ENCODE results near the gene IPCEF1. TPM values are rescaled to one million over a fixed set of nuclear protein-coding genes. Genes with fewer than 3 reads are reported as not detected.

The IPCEF1 gene
- total RNA-seq, 3 donors from 2014 or later, result 1.8 to 3.4 (median 2.3) TPM

- no peaks in the 10 kb centered on the region for H3K4me1 ChIP-seq (ENCODE audit: low read depth)
- H3K9me3 ChIP-seq, result no peaks in the 10 kb centered on the region
- ATAC-seq (no peak), DNase-seq (no peak)
- no peak overlapping the region for H3K4me3 ChIP-seq
- no peaks in the 10 kb centered on the region for H3K36me3 ChIP-seq (ENCODE audit: low read depth)
- no peak for TF ChIP-seq CTCF (IDR thresholded peaks at IDR 0.05)
- intact Hi-C loops (cut with DNase I, micrococcal nuclease), result no loop called here
Measured at GRCh38 chr6:154122195-154122925, 234.2 kb downstream of the IPCEF1 start.

GRCh38 chr6:154117485-154117884, 239.1 kb downstream of the IPCEF1 start:
- intact Hi-C loops (cut with DNase I, micrococcal nuclease), result no loop called here
- DNase-seq, result no peak
- H3K9me3 ChIP-seq, result no peaks in the 10 kb centered on the region
- H3K4me1 ChIP-seq (ENCODE audit: low read depth), result no peaks in the 10 kb centered on the region
- H3K4me3 ChIP-seq, result no peak overlapping the region
- TF ChIP-seq CTCF (IDR thresholded peaks at IDR 0.05), result no peak
- ATAC-seq, result no peak
- no peaks in the 10 kb centered on the region for H3K36me3 ChIP-seq (ENCODE audit: low read depth)

- Histone ChIP-seq H3K9me3 (no peaks in the 10 kb centered on the region), H3K4me3 (no peak overlapping the region), H3K36me3 (ENCODE audit: low read depth) (no peaks in the 10 kb centered on the region), H3K4me1 (ENCODE audit: low read depth) (no peaks in the 10 kb centered on the region)
- no peak for TF ChIP-seq CTCF (IDR thresholded peaks at IDR 0.05)
- DNase-seq, result no peak
- intact Hi-C loops (cut with DNase I, micrococcal nuclease), result no loop called here
- ATAC-seq, result no peak
Measured at GRCh38 chr6:154113392-154113791, 243.2 kb downstream of the IPCEF1 start.

GRCh38 chr6:154112181-154112809, 244.3 kb downstream of the IPCEF1 start:
- DNase-seq, result no peak
- intact Hi-C loops (cut with DNase I, micrococcal nuclease), result no loop called here
- Histone ChIP-seq H3K4me1 (ENCODE audit: low read depth) (no peaks in the 10 kb centered on the region), H3K9me3 (no peaks in the 10 kb centered on the region), H3K36me3 (ENCODE audit: low read depth) (no peaks in the 10 kb centered on the region), H3K4me3 (no peak overlapping the region)
- ATAC-seq, result no peak
- no peak for TF ChIP-seq CTCF (IDR thresholded peaks at IDR 0.05)

- no peak for TF ChIP-seq CTCF (IDR thresholded peaks at IDR 0.05)
- Histone ChIP-seq H3K9me3 (no peaks in the 10 kb centered on the region), H3K4me3 (no peak overlapping the region), H3K36me3 (ENCODE audit: low read depth) (no peaks in the 10 kb centered on the region), H3K4me1 (ENCODE audit: low read depth) (no peaks in the 10 kb centered on the region)
- ATAC-seq (no peak), DNase-seq (no peak)
- intact Hi-C loops (cut with DNase I, micrococcal nuclease), result no loop called here
Measured at GRCh38 chr6:154111025-154111424, 245.6 kb downstream of the IPCEF1 start.
